ENCODE results near the gene TXN.

- TF ChIP-seq CTCF (IDR thresholded peaks at IDR 0.05 in 2 of 3, conservative IDR thresholded peaks at IDR 0.05 in 1 of 3; ENCODE audit: control insufficient read depth in 2 of 3, extremely low read depth in 1 of 3, insufficient read depth in 1 of 3, low read depth in 3 of 3, low read length in 3 of 3) (no peak), USF2 (IDR thresholded peaks at IDR 0.05; ENCODE audit: borderline replicate concordance, low read depth, low read length) (no peak), ZNF384 (IDR thresholded peaks at IDR 0.05; ENCODE audit: borderline replicate concordance, low read depth, low read length) (no peak), MLLT1 (IDR thresholded peaks at IDR 0.05) (no peak), SPI1 (IDR thresholded peaks at IDR 0.05; ENCODE audit: borderline replicate concordance, insufficient read depth, low read depth, low read length) (no peak), NR2F1 (conservative IDR thresholded peaks at IDR 0.05) (no peak), ELK1 (IDR thresholded peaks at IDR 0.05; ENCODE audit: low read depth, low read length) (no peak), POLR2AphosphoS5 (IDR thresholded peaks at IDR 0.05; ENCODE audit: low read length) (no peak), CHD2 (IDR thresholded peaks at IDR 0.05; ENCODE audit: borderline replicate concordance, low read depth, low read length) (no peak), ZBTB40 (IDR thresholded peaks at IDR 0.05; ENCODE audit: borderline replicate concordance) (no peak)
These were observed 26.4 kb upstream of the TXN start for GRCh38 chr9:110282739-110283081.
